GM21381 (cell line): ENCODE results near the gene AFAP1.

ENCODE experiments used
- ATAC-seq: cut with Tn5 transposase; IDR thresholded peaks from one replicate; pipeline ENCODE4 v1.9.1; 2021; ENCODE audit warnings: mild to moderate bottlenecking, moderate library complexity; ENCODE audit not compliant: unreplicated experiment

The AFAP1 gene

GRCh38 chr4:7759216-7759615 lies 180.4 kb downstream of the AFAP1 start:
- no peak for ATAC-seq

DNA sequence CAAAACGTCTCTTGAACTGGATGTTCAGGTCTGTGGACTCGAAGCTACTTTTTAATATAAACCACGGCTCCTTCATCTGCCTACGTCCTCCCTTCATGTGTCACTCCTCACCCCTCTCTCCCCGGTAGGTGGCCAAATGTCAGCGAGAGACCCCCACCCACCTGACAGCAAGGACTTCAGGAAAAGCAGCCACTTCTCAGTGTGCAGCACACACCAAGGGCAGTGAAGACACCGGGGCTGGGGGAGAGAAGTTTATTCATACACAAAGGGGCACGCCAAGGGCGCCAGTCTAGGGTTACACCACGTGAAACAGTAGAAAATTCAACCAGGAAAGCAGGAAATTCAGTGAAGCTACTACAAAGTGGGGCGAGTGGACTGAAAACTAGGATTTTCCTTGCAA lies 181.2 kb downstream of the AFAP1 start:
- no peak for ATAC-seq

GRCh38 chr4:7757501-7758471 lies 181.9 kb downstream of the AFAP1 start:
- no peak for ATAC-seq

GRCh38 chr4:7756561-7757355 lies 182.9 kb downstream of the AFAP1 start:
- no peak for ATAC-seq

- no peak for ATAC-seq
These were observed 183.6 kb downstream of the AFAP1 start for GRCh38 chr4:7756071-7756470.

DNA sequence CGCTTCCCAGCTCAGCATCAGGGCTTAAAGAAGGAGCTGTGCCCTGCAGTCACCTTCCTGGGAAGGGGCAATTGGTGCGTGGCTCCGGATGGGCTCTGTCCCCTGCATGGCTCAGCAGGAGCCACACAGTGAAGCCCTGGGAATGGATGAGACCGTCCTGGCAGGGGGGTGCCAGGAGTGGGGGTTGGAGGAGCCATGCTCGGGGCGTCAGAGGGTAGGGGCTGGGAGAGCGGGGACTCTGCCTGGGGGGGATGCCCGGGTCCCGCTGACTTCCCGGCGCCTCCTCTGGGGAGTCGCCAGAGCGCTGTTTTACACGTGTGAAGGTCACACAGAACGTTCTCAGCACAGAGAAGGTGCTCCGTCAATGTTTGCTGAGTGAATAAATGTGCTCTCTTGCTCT lies 184.1 kb downstream of the AFAP1 start:
- no peak for ATAC-seq

DNA sequence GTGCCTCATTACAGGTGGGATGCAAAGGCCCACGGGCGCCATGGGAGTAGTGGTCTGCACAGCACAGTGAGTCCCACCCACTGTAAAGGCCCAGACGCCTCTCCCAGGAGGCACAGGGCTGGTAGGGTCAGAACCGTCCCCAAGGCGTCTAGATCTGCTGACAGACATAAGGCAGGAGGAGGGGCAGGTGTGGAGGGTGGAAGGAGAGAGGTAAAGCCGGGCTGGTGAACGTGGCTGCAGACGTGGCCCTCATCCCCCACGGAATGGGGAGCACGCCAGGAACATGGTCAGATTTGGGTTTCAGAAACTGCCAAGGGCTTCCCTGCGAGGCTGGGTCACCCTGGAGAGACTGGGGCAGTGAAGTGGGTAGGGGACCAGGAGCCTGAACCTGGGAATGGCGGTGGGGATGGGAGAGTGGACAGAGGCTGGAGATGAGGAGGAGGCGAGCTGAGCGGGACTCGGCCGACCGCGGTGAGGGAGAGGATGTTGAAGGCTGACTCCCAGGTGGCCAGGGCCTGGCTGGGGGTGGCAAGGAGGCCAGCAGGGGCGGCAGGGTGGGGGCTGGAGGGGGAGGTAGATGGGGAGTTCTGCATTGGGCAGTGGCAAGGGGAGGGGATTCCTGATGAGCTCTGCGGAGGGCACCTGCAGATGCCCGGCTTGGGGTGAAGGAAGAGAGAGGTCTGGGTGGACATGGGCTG lies 184.9 kb downstream of the AFAP1 start:
- ATAC-seq: no peak

- ATAC-seq: no peak
These were observed 185.7 kb downstream of the AFAP1 start for GRCh38 chr4:7753931-7754465.

- ATAC-seq: no peak
These were observed 186.4 kb downstream of the AFAP1 start for GRCh38 chr4:7753271-7753670.

DNA sequence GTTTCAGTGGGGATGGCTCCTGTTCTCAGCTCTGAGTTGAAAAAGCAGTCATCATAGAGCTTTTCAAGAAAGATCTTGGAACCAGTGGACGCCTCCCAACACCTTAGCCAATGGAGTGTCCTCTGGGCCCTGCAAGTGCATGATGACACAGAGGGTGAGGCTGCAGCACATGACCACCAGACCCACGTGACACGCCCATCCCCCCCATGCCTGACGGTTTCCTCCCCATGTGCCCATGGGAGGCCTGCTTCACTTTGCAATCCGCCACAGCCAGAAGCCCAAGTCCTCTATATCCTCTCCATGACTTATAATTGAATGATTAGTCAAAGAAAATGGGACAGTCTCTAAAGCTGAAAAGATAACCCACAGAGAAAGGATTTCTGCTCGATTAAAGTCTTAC lies 187.0 kb downstream of the AFAP1 start:
- ATAC-seq: no peak

- ATAC-seq: no peak
These were observed 188.7 kb downstream of the AFAP1 start for GRCh38 chr4:7750972-7751371.

GRCh38 chr4:7750523-7750922 lies 189.1 kb downstream of the AFAP1 start:
- ATAC-seq: no peak

DNA sequence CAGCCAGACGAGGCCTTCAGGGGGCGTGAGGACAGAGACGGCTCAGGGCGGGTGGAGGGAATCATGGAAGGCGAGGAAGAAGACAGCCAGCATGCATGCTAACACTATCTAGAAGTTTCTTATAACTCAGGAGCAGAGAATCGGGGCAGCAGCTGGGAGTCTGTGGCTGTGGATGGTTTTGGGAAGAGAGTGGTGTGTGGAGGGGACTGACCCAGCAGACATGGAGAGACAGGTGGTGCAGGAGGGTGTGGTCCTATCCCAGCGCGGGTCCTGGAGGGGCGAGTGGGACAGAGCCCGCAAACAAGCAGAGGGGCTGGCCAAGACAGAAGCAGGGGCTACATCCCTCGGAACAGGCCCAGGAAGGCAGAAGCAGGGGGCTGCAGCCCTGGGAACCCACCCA lies 192.1 kb downstream of the AFAP1 start:
- no peak for ATAC-seq

DNA sequence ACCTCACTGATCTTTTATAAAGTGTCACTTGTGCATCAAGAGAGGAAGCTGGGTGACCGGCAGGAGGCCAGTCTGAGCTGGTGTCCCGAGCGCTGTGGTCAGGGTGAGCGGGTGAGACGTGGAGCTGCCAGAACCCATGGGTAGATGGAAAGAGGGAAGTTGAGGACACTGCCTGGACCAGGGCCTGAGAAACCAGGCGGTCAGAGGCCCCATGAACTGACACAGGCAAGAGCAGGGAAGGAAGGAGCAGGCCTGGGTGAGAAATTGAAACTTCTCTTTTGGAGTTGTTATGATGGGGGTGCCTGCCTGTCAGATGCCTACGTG lies 192.6 kb downstream of the AFAP1 start:
- ATAC-seq: no peak

DNA sequence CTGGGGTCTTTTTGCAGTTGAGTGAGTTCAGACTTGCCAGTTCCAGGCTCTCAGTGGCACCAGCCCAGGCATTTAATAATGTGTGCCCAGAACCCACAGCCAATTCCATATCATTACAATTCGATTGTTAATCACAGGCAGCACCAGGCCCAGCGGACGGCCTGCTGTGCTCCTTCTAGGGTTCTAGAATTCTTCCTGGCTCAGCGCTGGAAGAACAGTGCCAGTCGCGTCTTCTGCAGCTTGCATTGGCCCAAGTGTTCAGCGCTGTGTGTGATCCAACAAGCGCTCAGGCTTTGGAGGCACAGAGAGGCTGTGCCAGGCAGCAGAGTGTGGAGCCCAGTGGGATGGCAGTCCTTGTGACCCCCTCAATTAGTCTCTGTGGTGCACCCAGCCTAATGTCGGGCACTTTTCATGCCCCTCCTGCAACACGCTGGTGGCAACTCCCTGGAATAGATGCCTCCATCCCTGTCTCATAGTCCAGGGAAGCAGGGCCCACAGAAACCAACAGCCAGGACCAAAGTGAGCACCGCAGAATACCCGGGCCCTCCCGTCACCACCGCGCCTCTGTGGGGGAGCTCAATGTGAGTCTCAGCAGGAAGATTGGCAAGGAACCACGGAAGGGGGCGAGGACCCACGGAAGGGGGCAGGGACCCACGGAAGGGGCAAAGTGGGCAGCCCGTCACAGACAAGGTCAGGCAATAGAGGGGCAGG lies 193.2 kb downstream of the AFAP1 start:
- no peak for ATAC-seq

DNA sequence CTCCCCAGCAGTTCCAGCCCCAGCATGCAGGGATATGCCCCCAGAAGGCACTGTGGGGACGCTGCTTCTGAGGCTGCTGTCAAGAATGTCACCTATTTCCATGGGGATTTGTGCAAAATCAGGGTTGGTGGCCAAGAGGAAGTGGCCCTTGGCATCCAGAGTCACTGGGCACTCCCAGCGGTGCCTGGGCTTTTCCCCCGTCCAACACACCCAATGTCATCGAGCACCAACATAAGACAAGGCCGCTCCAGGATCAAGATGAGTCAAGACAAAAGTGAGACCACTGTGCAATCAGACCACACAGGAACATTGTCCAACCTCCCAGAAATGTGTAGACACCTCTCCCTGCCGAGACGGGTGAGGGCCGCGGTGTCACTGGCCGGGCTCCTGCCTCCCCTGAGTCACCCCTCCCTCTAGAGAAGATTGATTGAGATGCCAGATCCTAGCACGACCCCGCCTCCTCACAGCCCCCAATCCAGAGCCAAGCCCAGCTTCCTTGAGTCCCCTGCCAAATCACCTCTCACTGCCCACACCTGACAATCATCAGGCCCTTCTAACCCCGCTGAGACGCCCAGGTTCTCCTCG lies 194.3 kb downstream of the AFAP1 start:
- ATAC-seq: no peak

DNA sequence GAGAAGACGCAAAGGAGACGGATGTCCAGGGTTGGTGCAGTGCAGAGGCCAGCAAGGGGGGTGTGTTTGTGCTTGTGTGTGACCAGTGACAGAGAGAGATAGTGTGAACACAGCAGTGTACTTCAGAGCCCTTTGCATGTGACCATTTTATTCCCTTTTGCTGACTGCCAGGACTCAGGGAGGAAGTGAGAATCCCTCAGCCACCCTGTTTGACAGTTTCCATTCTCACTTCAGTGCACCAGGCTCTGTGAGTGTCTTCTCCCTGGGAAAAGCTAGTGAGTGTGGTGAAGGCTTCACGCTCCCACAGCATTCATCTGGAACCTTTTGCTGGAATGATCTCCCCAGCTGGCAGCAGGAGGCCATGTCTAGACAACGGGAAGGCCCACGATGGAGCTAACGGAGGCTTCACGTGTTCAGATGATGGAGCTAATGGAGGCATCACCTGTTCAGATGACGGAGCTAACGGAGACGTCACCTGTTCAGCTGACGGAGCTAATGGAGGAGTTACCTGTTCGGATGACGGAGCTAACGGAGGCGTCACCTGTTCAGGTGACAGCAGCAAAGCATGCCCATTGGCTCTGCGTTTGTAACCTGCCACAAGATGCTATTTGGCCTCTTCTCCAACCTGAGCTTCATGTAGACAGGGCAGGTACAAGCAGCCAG lies 195.4 kb downstream of the AFAP1 start:
- ATAC-seq: no peak

DNA sequence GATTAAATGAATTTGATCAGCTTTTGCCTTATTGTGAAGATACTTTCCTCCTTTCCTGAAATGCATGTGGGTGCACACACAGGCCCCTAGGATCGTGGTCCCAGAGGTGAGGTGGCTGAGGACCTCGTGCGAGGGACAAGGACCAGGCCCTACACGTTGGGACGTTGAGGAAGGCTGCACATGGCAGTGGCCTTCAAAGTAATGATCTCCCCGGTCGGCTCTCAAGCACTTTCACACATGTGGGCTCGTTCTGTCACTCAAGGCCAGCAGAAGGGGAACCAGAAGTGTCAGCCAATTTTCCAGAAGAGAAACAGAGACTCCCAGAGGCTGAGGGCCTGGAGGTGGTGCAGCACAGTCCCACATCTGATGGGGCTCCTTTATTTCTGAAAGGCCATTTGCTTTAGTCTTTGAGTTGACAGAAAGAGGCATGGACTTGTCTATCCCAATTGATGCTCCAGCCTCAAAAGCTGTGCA lies 196.8 kb downstream of the AFAP1 start:
- ATAC-seq: no peak

DNA sequence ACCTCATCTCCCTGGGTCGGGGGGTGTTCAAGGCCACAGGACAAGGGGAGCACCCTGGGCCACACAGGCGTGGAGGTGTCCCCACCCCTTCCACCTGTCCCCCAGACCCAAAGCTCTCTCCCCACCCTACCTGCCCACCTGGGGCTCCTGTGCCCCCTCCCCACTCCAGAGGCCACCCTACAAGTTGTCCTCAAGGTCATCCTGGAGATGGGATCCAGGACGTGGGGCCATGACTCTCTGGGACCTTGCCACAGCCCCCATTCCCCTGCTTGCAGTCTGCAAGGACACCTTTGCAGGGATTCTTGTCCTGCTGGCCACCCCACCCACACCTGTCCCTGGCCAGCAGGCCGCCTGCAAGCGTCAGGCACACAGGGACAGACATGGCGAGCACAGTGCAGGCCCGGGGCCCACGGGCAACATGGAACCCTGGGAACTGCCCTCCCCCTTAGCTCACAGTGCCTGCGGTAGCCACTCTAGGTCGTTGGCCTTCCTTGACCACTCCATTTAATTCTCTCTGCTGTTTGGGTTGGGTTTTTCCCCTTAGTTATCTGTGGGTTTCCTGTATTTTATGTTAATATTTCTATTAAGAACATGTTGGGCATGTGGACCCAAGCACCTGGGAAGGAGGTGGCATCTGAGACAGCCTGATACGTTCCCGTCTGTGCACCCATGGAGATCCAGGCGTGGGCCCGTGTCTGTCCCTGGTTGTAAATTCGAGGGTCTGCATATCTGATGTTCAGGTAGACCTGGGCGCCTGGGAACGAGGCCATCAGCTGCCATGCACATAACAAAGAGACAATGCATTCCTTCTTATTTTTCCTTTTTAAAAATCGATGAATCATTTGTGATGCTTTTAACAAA lies 197.5 kb downstream of the AFAP1 start:
- ATAC-seq: no peak
